Activated CD8-positive, alpha-beta memory T cell treated with anti-CD3 and anti-CD28 coated beads, Interleukin-2, amount 50 U/mL, for 24 hours (primary cell): Measurements from ENCODE around the gene TMPRSS11F.

Source experiments
- DNase-seq: peaks from one replicate; pipeline ENCODE4 v3.0.0-alpha.2; 2020; ENCODE audit errors: extremely low read depth

TMPRSS11F gene

GRCh38 chr4:68077301-68077700 is 52.4 kb downstream of the TMPRSS11F start:
- DNase-seq: no peak

DNA sequence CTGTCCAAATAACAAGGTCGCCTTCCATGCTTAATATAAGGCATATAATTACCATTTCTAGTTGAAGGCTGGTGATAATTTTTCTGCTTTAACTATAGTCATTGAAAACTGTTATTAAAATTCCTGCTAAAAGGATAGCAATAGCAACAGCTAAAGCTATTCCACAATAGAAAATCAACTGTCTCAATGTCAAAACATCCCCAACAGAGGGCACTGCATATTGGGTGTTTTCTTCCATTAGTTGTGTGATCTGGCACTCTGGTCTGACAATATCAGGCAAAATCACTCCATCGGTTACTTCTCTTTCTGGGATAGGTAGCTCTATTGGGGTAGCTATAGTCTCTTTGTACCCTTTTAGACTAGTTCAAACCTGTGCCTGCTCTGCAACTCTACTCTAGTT is 53.5 kb downstream of the TMPRSS11F start:
- DNase-seq: no peak

GRCh38 chr4:68074397-68074796 is 55.3 kb downstream of the TMPRSS11F start:
- no peak for DNase-seq

DNA sequence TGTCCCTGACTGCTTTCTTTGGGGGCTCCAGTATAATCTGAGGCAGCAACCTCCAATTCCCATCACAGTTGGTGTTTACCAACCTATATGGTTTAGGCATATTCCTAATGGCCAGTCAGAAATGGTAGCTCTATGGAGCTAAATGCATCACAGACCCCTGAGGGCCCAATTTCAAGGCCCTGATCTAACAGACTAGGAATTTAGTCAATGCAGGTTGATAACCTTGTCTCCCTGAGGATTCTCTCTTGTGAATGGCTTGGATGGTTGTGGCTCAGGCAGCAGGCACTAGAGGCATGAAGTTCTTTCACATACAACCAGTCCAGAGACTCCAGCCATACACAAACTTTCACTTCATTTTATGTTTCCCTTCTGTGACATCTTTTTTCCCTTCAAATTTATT is 59.4 kb downstream of the TMPRSS11F start:
- no peak for DNase-seq

GRCh38 chr4:68062501-68062900 is 67.2 kb downstream of the TMPRSS11F start:
- no peak for DNase-seq

DNA sequence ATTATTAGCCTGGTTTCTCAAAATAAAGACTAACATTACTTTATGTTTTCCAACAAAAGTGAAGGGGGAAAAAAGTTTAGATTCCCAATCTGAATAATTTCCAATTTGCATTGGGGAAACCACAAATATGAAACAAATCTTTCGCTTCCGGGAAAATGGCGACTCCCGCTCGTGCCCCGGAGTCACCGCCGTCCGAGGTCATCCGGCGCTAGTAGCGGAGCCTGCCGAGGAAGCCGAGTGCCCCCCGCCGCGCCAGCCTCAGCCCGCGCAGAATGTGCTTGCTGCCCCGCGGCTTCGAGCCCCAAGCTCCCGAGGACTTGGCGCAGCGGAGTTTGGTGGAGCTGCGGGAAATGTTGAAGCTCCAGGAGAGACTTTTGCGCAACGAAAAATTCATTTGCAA is 91.4 kb downstream of the TMPRSS11F start:
- DNase-seq: no peak

GRCh38 chr4:68021185-68021584 is 108.5 kb downstream of the TMPRSS11F start:
- no peak for DNase-seq

DNA sequence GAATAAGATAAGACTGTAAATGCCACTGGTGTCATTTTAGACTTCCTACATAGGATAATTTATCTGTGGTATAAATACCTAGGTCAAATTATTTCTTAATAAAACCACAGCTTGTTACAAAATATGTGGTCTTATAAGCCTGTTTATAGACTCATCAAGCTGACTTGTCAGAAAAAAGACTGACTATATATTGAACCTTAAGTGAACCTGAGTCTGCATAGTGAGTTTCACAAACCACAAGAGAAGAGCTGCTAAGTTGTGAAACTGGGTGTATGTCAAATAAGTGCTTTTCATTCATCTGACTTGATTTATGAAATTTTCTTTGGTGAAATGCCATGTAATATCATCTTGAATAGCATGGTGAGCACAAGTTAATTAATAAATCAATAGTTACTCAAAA is 118.0 kb downstream of the TMPRSS11F start:
- no peak for DNase-seq
